K562 (cell line): ENCODE data around the gene PVALEF. TPM values are rescaled to one million over a fixed set of nuclear protein-coding genes. Genes with fewer than 3 reads are reported as not detected.

Source experiments
- BACH1 ChIP-seq: fragments of 200-800 bp; sonication (Bioruptor generic); IDR thresholded peaks from 2 replicates; pipeline ENCODE4 v1.6.1; 2016; ENCODE audit warnings: missing genetic modification characterization, missing compliant biosample characterization
- CHD2 ChIP-seq: IDR thresholded peaks from 2 replicates; pipeline ENCODE4 v1.6.1; 2011; ENCODE audit warnings: low read depth, low read length
- DDX20 ChIP-seq: fragments of 450-650 bp; IDR thresholded peaks from 2 replicates; pipeline ENCODE4 v1.6.1; 2016; ENCODE audit warnings: missing genetic modification characterization, low read depth, mild to moderate bottlenecking, missing compliant biosample characterization, moderate library complexity
- EGR1 ChIP-seq: fragments of 450-650 bp; conservative IDR thresholded peaks from 2 replicates; pipeline ENCODE4 v1.6.1; 2017; ENCODE audit warnings: mild to moderate bottlenecking
- ETV5 ChIP-seq: sonication (generic); formaldehyde crosslinking; IDR thresholded peaks from 2 replicates; pipeline ENCODE4 v1.4.0; 2020; ENCODE audit warnings: low read depth, mild to moderate bottlenecking, missing genetic modification reagents
- ID3 ChIP-seq, 2 experiments: fragments of 250-450 bp in 1 of 2; fragments of 450-650 bp in 1 of 2; sonication (Bioruptor Pico) in 1 of 2; IDR thresholded peaks; 2 replicates each; pipeline versions ENCODE4 v1.6.1 to v1.8.0; 2016 to 2021; ENCODE audit warnings: mild to moderate bottlenecking in 2 of 2, moderate library complexity in 2 of 2, missing compliant biosample characterization in 1 of 2, missing genetic modification characterization in 1 of 2
- KHSRP ChIP-seq: fragments of 450-650 bp; IDR thresholded peaks from 2 replicates; pipeline ENCODE4 v1.6.1; 2017
- SOX6 ChIP-seq: fragments of 450-650 bp; IDR thresholded peaks from 2 replicates; pipeline ENCODE4 v1.6.1; 2014; ENCODE audit warnings: mild to moderate bottlenecking
- TARDBP ChIP-seq: fragments of 450-650 bp; IDR thresholded peaks from 2 replicates; pipeline ENCODE4 v1.6.1; 2016
- XRCC5 ChIP-seq: fragments of 200-400 bp; formaldehyde crosslinking; IDR thresholded peaks from 2 replicates; pipeline ENCODE4 v1.6.1; 2017; ENCODE audit warnings: low read depth, mild to moderate bottlenecking, low read length
- ZBTB40 ChIP-seq, 2 experiments: fragments of 450-650 bp in 1 of 2; sonication (generic) in 1 of 2; formaldehyde crosslinking in 1 of 2; IDR thresholded peaks; 2 replicates each; pipeline versions ENCODE4 v1.7.1 to v1.9.0; 2016 to 2022; ENCODE audit warnings: inconsistent platforms in 1 of 2, mild to moderate bottlenecking in 1 of 2, missing genetic modification reagents in 1 of 2
- ZC3H11A ChIP-seq: IDR thresholded peaks from 2 replicates; pipeline ENCODE4 v1.6.1; 2012; ENCODE audit warnings: low read depth, low read length, improper control_type of control experiment
- ZC3H4 ChIP-seq: sonication (generic); formaldehyde crosslinking; IDR thresholded peaks from 2 replicates; pipeline ENCODE4 v1.9.0; 2021; ENCODE audit warnings: missing genetic modification reagents, borderline replicate concordance
- ZNF165 ChIP-seq: fragments of 250-450 bp; sonication (Bioruptor Pico); IDR thresholded peaks from 2 replicates; pipeline ENCODE4 v1.4.0; 2020; ENCODE audit warnings: borderline replicate concordance
- polyA plus RNA-seq, 8 experiments: library from polyadenylated mRNA; depleted of rRNA in 4 of 8; stranded (reverse) in 5 of 8; unstranded in 3 of 8; fragments of >200 nt; fragmentation: Nextera tagmentation in 2 of 8; fragmentation: Illumina TruSeq in 1 of 8; extraction: Ambion mirVana in 2 of 8; extraction: Trizol in 1 of 8; gene quantifications; 2 replicates each; pipeline versions ENCODE4 v1.2.1 to v1.2.3, GENCODE V29; 2011 to 2014; ENCODE audit warnings: inconsistent platforms in 1 of 8, missing spikeins in 1 of 8
- total RNA-seq, 7 experiments: library from RNA; depleted of rRNA in 6 of 7; stranded (reverse); fragments of >200 nt in 6 of 7; fragmentation: Illumina TruSeq in 2 of 7; extraction: Trizol in 2 of 7; gene quantifications; 2 replicates each; pipeline versions ENCODE4 v1.2.1 to v1.2.3, GENCODE V29; 2011 to 2021; ENCODE audit warnings: low replicate concordance in 1 of 7
- TF ChIP-seq, protein P1 (sequence below): IDR thresholded peaks from 2 replicates; pipeline ENCODE4 v1.6.1; 2014; ENCODE audit warnings: antibody characterized with exemption
- TF ChIP-seq, protein P2 (sequence below): fragments of 450-650 bp; formaldehyde crosslinking; IDR thresholded peaks from 2 replicates; pipeline ENCODE4 v1.4.0; 2022; ENCODE audit warnings: missing genetic modification characterization

The PVALEF gene
- total and polyA plus RNA-seq, 9 of the 15 experiments (the other 6 are each of a cell fraction or from before 2014, with no cell fraction given) = not detected

- TF ChIP-seq, protein P1, sequence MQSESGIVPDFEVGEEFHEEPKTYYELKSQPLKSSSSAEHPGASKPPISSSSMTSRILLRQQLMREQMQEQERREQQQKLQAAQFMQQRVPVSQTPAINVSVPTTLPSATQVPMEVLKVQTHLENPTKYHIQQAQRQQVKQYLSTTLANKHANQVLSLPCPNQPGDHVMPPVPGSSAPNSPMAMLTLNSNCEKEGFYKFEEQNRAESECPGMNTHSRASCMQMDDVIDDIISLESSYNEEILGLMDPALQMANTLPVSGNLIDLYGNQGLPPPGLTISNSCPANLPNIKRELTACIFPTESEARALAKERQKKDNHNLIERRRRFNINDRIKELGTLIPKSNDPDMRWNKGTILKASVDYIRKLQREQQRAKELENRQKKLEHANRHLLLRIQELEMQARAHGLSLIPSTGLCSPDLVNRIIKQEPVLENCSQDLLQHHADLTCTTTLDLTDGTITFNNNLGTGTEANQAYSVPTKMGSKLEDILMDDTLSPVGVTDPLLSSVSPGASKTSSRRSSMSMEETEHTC = no peak
- no peak for TF ChIP-seq ID3 (CRISPR knock-in tag; IDR thresholded peaks at IDR 0.05)
- TF ChIP-seq ID3 (tag; IDR thresholded peaks at IDR 0.05) = 0 out of 2 replicates have a peak, but pooled peaks have one; percentile 25
- peak; percentile 99 for TF ChIP-seq EGR1
- TF ChIP-seq ZC3H11A = no peak
- no peak for TF ChIP-seq CHD2
- no peak for TF ChIP-seq XRCC5
- TF ChIP-seq BACH1 (tag) = no peak; the same call in 1 of the 2 replicates
- no peak for TF ChIP-seq KHSRP
- TF ChIP-seq ZNF165 (CRISPR knock-in tag) = no peak
- no peak for TF ChIP-seq ETV5 (CRISPR knock-in tag)
- TF ChIP-seq TARDBP = no peak
- TF ChIP-seq ZBTB40 (IDR thresholded peaks at IDR 0.05) = peak; percentile 97
- TF ChIP-seq ZBTB40 (CRISPR knock-in tag; IDR thresholded peaks at IDR 0.05) = peak; percentile 93
- TF ChIP-seq SOX6 = no peak; the same call in 1 of the 2 replicates
- TF ChIP-seq, protein P2, sequence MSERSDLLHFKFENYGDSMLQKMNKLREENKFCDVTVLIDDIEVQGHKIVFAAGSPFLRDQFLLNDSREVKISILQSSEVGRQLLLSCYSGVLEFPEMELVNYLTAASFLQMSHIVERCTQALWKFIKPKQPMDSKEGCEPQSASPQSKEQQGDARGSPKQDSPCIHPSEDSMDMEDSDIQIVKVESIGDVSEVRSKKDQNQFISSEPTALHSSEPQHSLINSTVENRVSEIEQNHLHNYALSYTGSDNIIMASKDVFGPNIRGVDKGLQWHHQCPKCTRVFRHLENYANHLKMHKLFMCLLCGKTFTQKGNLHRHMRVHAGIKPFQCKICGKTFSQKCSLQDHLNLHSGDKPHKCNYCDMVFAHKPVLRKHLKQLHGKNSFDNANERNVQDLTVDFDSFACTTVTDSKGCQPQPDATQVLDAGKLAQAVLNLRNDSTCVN (CRISPR knock-in tag) = no peak
- TF ChIP-seq ZC3H4 (CRISPR knock-in tag) = no peak
- no peak for TF ChIP-seq DDX20 (tag)
These were observed 11.9 kb upstream of the PVALEF start (continued) for GRCh38 chr17:81153340-81153803.
